ENCODE measurements around the gene KLF11.
"Not testable (repeated sequence)": the region's sequence is repeated elsewhere in the genome, so short reads cannot be mapped to it uniquely, and the experiment has no call there.

The KLF11 gene

GRCh38 chr2:10087360-10087759 lies 44.0 kb downstream of the KLF11 start:
- no peak for DNase-seq

- no peak for DNase-seq
Observed at GRCh38 chr2:10089565-10090190, 46.3 kb downstream of the KLF11 start.

- DNase-seq = no peak
Observed at GRCh38 chr2:10091182-10091888, 48.0 kb downstream of the KLF11 start.

- DNase-seq = not testable (repeated sequence)
Observed at GRCh38 chr2:10091889-10092244, 48.5 kb downstream of the KLF11 start.

GRCh38 chr2:10094271-10094814 lies 51.0 kb downstream of the KLF11 start:
- no peak for DNase-seq

GRCh38 chr2:10095175-10095574 lies 51.8 kb downstream of the KLF11 start:
- no peak for DNase-seq

GRCh38 chr2:10096641-10097040 lies 53.3 kb downstream of the KLF11 start:
- no peak for DNase-seq

GRCh38 chr2:10097352-10098148 lies 54.2 kb downstream of the KLF11 start:
- no peak for DNase-seq

GRCh38 chr2:10101491-10101890 lies 58.1 kb downstream of the KLF11 start:
- no peak for DNase-seq

- no peak for DNase-seq
Observed at GRCh38 chr2:10103179-10103578, 59.8 kb downstream of the KLF11 start.
